Cardiac fibroblast (primary cell): ENCODE measurements around the gene ACO2.
A peak's percentile ranks its signal among the peaks of the same experiment; 100 is the strongest.

Experiments used
- DNase-seq, 2 donors: peaks; one replicate each; pipeline versions ENCODE4 v3.0.0 to v3.0.0-alpha.2; 2010; ENCODE audit warnings: low read depth in 2 of 2
- H3K4me3 ChIP-seq, 2 donors: replicated peaks in 1 of 2; 1 replicate in 1 of 2; 2 replicates in 1 of 2; pipeline ENCODE4 v1.5.1; 2011; ENCODE audit warnings: low read depth in 2 of 2, low read length in 2 of 2, mild to moderate bottlenecking in 2 of 2, moderate library complexity in 1 of 2
- TF ChIP-seq, protein P1 (sequence below): IDR thresholded peaks from one replicate; pipeline ENCODE4 v1.5.1; 2011; ENCODE audit warnings: low read depth, mild to moderate bottlenecking, low read length, inconsistent platforms

ACO2 gene

DNA sequence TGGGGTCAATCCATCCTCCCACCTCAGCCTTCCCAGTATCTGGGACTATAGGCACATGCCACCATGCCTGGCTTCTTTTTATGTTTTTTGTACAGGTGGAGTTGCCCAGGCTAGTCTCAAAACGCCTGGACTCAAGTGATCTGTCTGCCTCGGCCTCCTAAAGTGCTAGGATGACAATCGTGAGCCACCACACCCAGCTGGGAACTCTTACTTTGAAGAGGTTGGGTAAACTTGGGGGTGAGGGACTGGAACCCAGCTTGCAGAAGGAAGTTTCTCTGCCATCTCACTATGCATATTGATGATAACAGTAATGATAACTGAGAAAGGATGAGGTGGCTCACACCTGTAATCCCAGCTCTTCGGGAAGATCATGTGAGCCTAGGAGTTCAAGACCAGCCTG lies 35.9 kb downstream of the ACO2 start:
- no peak for DNase-seq
- no peak overlapping the region for H3K4me3 ChIP-seq
- TF ChIP-seq, protein P1, sequence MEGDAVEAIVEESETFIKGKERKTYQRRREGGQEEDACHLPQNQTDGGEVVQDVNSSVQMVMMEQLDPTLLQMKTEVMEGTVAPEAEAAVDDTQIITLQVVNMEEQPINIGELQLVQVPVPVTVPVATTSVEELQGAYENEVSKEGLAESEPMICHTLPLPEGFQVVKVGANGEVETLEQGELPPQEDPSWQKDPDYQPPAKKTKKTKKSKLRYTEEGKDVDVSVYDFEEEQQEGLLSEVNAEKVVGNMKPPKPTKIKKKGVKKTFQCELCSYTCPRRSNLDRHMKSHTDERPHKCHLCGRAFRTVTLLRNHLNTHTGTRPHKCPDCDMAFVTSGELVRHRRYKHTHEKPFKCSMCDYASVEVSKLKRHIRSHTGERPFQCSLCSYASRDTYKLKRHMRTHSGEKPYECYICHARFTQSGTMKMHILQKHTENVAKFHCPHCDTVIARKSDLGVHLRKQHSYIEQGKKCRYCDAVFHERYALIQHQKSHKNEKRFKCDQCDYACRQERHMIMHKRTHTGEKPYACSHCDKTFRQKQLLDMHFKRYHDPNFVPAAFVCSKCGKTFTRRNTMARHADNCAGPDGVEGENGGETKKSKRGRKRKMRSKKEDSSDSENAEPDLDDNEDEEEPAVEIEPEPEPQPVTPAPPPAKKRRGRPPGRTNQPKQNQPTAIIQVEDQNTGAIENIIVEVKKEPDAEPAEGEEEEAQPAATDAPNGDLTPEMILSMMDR: no peak

DNA sequence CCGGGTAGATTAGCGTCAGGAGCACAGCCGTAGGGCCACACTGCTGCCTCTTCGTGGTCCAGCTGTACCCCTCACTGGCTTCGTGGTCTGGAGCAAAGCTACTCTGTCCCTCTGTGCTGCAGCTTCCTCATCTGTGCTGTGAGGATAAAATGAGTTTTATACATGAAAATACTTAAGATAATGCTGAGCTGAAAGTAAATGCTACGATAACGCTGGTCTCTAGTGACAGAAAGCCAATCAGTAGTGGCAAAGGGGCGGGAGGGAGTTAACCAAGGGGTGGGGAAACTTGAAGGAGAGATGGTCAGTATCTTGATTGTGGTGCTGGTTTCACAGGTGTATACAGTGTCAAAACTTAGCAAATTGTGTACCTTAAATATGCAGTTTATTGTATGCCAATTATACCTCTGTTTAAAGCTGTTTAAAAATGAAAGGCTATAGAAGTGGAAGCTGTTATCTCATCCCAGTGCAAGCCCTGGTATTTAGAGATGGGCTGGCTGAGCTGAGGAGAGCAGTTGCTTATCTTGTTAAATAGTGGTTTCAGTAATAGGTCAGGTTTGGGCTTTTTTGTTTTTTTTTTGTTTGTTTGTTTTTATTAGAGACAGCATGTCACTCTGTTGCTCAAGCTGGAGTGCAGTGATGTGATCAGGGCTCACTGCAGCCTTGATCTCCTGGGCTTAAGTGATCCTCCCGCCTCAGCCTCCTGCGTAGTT lies 36.7 kb downstream of the ACO2 start:
- no peak for DNase-seq
- H3K4me3 ChIP-seq: no peak overlapping the region
- TF ChIP-seq, protein P1: no peak

DNA sequence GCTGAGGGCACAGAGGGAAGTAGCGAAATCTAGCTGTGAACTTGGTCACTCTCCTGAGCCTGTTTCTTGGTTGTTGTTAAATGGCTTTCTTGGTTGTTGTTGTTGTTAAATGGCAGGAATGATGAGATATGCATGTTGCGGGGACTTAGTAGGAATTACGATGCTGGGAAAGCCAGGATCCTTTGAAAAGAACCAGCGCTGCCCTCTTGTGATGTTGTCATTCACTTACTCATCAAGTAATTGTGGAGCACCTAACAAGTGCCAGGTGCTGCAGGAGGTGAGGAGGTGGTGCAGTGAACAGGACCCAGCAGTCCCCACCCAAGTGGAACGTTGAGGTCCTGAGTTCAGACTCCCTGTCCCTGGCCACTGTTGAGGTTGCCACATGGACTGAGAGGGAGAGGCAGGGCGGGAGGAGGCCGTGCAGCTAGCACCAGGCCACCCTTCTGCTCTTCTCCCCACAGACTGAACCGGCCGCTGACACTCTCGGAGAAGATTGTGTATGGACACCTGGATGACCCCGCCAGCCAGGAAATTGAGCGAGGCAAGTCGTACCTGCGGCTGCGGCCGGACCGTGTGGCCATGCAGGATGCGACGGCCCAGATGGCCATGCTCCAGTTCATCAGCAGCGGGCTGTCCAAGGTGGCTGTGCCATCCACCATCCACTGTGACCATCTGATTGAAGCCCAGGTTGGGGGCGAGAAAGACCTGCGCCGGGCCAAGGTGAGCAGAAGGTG lies 38.6 kb downstream of the ACO2 start:
- no peak overlapping the region for H3K4me3 ChIP-seq
- no peak for DNase-seq
- TF ChIP-seq, protein P1: no peak

DNA sequence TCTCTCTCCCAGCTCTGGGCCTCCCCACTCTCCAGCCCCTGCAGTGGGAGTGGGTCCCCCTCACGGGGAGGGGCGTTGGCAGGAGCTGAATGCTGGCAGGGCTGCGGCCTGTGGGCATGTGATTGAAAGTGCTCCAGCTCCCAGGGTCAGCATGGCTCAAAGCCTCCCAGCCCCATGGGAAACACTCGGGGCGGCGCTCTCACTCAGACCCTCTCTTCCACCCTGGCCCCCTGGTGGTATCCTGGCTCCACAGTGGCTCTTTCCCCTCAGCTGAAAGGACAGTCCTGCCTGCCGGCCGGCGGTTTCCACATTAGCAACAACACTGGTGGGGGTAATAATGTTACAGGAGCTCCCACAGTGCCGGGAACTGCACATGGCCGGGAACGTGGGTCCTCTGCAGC lies 39.9 kb downstream of the ACO2 start:
- TF ChIP-seq, protein P1: peak; percentile 5
- no peak overlapping the region for H3K4me3 ChIP-seq
- no peak for DNase-seq

DNA sequence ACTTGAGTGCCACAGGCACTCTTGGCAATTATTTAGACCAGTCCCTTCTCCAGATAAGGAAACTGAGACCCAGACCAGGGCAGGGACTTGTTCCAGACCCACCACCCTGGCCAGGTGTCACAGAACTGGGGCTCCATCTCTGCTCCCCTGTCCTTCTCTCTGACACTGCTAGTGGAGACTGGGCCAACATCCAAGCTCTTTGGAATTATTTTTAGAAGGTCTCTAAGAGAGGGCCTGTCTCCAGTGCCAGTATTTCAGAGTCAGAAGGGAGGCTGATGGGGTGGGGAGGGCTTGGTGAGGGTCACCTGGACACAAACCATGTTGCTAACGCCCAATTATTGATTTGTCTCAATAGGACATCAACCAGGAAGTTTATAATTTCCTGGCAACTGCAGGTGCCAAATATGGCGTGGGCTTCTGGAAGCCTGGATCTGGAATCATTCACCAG lies 42.6 kb downstream of the ACO2 start:
- H3K4me3 ChIP-seq: no peak overlapping the region
- TF ChIP-seq, protein P1: no peak
- no peak for DNase-seq

DNA sequence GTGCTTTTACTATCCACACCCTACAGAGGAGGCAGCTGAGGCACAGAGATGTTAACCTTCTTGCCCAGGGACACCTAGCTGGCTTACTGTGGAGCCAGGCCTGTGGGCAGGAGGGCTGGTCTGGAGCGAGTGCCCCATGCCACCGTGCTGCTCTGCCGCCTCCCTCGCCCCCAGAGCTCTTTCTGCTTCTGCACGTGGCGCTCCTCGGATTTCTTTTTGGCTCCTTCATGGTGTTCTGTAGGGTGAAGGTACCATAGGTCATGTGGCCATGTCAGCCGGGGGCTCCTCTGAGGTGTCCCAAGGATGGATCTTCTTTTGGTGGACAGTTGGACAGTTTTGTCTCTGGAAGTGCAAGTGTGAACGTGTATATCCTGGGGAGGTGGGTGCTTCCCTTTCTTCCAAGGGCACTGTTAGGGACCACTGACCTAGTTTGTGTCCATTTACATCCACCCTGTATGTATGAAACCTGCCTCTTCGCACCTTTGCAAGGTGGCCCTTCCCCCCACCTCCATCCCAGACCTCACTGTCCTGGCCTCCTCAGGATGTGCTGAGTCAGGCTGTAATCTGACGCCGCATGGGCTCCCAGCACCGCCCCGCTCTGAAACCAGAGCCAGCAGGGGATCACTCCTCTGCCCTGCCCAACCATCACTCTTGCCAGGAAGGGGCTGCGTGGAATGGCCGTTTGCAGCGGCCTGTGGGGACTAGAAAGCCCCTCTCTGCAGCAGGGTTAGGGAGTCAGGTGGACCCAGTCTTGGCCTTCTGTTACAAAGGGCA lies 43.7 kb downstream of the ACO2 start:
- peak; percentile 48 to 69 for DNase-seq
- no peak overlapping the region for H3K4me3 ChIP-seq
- TF ChIP-seq, protein P1: no peak
